ENCODE measurements around the gene LSM11.

DNA sequence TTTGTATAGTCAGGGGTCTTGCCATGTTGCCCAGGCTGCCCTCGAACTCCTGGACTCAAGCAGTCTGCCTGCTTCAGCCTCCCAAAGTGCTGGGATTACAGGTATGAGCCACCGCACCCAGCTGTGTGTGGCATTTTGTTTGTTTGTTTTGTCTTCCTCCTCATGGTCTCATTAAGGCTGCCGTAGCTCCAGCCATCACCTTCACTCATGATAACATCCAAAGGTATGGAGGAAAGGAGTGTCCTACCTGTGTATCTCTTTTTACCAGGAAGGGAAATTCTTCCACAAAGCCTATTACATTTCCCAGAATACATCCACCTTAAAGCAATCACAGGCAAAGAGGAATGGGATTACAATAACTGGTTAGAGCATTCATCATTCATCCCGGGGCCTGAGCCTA, 27.2 kb downstream of the LSM11 start:
- TF ChIP-seq, protein P1, sequence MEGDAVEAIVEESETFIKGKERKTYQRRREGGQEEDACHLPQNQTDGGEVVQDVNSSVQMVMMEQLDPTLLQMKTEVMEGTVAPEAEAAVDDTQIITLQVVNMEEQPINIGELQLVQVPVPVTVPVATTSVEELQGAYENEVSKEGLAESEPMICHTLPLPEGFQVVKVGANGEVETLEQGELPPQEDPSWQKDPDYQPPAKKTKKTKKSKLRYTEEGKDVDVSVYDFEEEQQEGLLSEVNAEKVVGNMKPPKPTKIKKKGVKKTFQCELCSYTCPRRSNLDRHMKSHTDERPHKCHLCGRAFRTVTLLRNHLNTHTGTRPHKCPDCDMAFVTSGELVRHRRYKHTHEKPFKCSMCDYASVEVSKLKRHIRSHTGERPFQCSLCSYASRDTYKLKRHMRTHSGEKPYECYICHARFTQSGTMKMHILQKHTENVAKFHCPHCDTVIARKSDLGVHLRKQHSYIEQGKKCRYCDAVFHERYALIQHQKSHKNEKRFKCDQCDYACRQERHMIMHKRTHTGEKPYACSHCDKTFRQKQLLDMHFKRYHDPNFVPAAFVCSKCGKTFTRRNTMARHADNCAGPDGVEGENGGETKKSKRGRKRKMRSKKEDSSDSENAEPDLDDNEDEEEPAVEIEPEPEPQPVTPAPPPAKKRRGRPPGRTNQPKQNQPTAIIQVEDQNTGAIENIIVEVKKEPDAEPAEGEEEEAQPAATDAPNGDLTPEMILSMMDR (IDR thresholded peaks at IDR 0.05) = no peak
- TF ChIP-seq POLR2A (IDR thresholded peaks at IDR 0.05) = no peak

All from lower leg skin (tissue), 3 donors.